ENCODE measurements around the gene NFKB2. TPM values are rescaled to one million over a fixed set of nuclear protein-coding genes. Genes with fewer than 3 reads are reported as not detected.

Gene NFKB2
- polyA plus RNA-seq, 1 donor from 2014 or later = 0.30 TPM

- Histone ChIP-seq H3K9me2 (ENCODE audit: insufficient read depth, low read length) (no peaks in the 10 kb centered on the region), H3K27me3 (ENCODE audit: insufficient read depth, low read depth, low read length) (no peaks in the 10 kb centered on the region), H3K4me3 (ENCODE audit: low read length) (no peak overlapping the region), H3K9me3 (ENCODE audit: low read length) (no peaks in the 10 kb centered on the region), H3K27ac (ENCODE audit: low read length) (no peak overlapping the region), H3F3A (ENCODE audit: insufficient read depth, low read length, poor library complexity, severe bottlenecking) (no peaks in the 10 kb centered on the region), H2AFZ (ENCODE audit: low read depth, low read length) (no peak overlapping the region), H3K4me2 (ENCODE audit: low read length) (no peak overlapping the region), H4K20me1 (ENCODE audit: insufficient read depth) (no peaks in the 10 kb centered on the region), H3K36me3 (ENCODE audit: insufficient read depth, low read length) (peaks cover 20% of the 10 kb centered on the region), H3K9ac (ENCODE audit: low read length) (no peak overlapping the region), H3K79me2 (replicated peaks; ENCODE audit: insufficient read depth, low read length) (no peaks in the 10 kb centered on the region)
- TF ChIP-seq RAD21 (conservative IDR thresholded peaks at IDR 0.05) = no peak
- TF ChIP-seq TAF1 (IDR thresholded peaks at IDR 0.05; ENCODE audit: low read depth) = no peak
- TF ChIP-seq EZH2 (IDR thresholded peaks at IDR 0.05; ENCODE audit: borderline replicate concordance, insufficient read depth, low read length, poor library complexity, severe bottlenecking) = no peak
- no peak for TF ChIP-seq REST (IDR thresholded peaks at IDR 0.05; ENCODE audit: borderline replicate concordance)
- no peak for TF ChIP-seq CTCF (IDR thresholded peaks at IDR 0.05; ENCODE audit: poor library complexity, severe bottlenecking)
- TF ChIP-seq MXI1 (conservative IDR thresholded peaks at IDR 0.05; ENCODE audit: poor library complexity, severe bottlenecking) = no peak
- no peak for TF ChIP-seq EP300 (conservative IDR thresholded peaks at IDR 0.05; ENCODE audit: poor library complexity, severe bottlenecking)
These were observed 24.2 kb upstream of the NFKB2 start for GRCh38 chr10:102371295-102371694.

GRCh38 chr10:102375250-102375649 is 20.3 kb upstream of the NFKB2 start:
- no peak overlapping the region for H3K27ac ChIP-seq (ENCODE audit: low read length)
- H3K9ac ChIP-seq (ENCODE audit: low read length) = no peak overlapping the region
- no peak overlapping the region for H3K4me2 ChIP-seq (ENCODE audit: low read length)
- no peaks in the 10 kb centered on the region for H3K9me3 ChIP-seq (ENCODE audit: low read length)
- H3K27me3 ChIP-seq (ENCODE audit: insufficient read depth, low read depth, low read length) = no peaks in the 10 kb centered on the region
- H3K4me3 ChIP-seq (ENCODE audit: low read length) = no peak overlapping the region
- TF ChIP-seq EP300 (conservative IDR thresholded peaks at IDR 0.05; ENCODE audit: poor library complexity, severe bottlenecking) = no peak
- no peak for TF ChIP-seq SMC3 (conservative IDR thresholded peaks at IDR 0.05; ENCODE audit: poor library complexity)
- H3K79me2 ChIP-seq (replicated peaks; ENCODE audit: insufficient read depth, low read length) = no peaks in the 10 kb centered on the region
- H3F3A ChIP-seq (ENCODE audit: insufficient read depth, low read length, poor library complexity, severe bottlenecking) = no peaks in the 10 kb centered on the region
- peaks cover 8% of the 10 kb centered on the region for H3K36me3 ChIP-seq (ENCODE audit: insufficient read depth, low read length)
- no peaks in the 10 kb centered on the region for H3K9me2 ChIP-seq (ENCODE audit: insufficient read depth, low read length)
- no peak overlapping the region for H2AFZ ChIP-seq (ENCODE audit: low read depth, low read length)
- no peaks in the 10 kb centered on the region for H4K20me1 ChIP-seq (ENCODE audit: insufficient read depth)

GRCh38 chr10:102375867-102376266 is 19.6 kb upstream of the NFKB2 start:
- Histone ChIP-seq H3K27me3 (ENCODE audit: insufficient read depth, low read depth, low read length) (no peaks in the 10 kb centered on the region), H3F3A (ENCODE audit: insufficient read depth, low read length, poor library complexity, severe bottlenecking) (no peaks in the 10 kb centered on the region), H3K4me3 (ENCODE audit: low read length) (no peak overlapping the region), H3K9me3 (ENCODE audit: low read length) (no peaks in the 10 kb centered on the region), H3K79me2 (replicated peaks; ENCODE audit: insufficient read depth, low read length) (no peaks in the 10 kb centered on the region), H3K27ac (ENCODE audit: low read length) (no peak overlapping the region), H2AFZ (ENCODE audit: low read depth, low read length) (no peak overlapping the region), H3K9me2 (ENCODE audit: insufficient read depth, low read length) (no peaks in the 10 kb centered on the region), H3K36me3 (ENCODE audit: insufficient read depth, low read length) (peaks cover 2% of the 10 kb centered on the region), H3K4me2 (ENCODE audit: low read length) (no peak overlapping the region), H3K9ac (ENCODE audit: low read length) (no peak overlapping the region), H4K20me1 (ENCODE audit: insufficient read depth) (no peaks in the 10 kb centered on the region)
- TF ChIP-seq RAD21 (conservative IDR thresholded peaks at IDR 0.05) = no peak
- no peak for TF ChIP-seq REST (IDR thresholded peaks at IDR 0.05; ENCODE audit: borderline replicate concordance)
- no peak for TF ChIP-seq EZH2 (IDR thresholded peaks at IDR 0.05; ENCODE audit: borderline replicate concordance, insufficient read depth, low read length, poor library complexity, severe bottlenecking)
- TF ChIP-seq TAF1 (IDR thresholded peaks at IDR 0.05; ENCODE audit: low read depth) = no peak
- TF ChIP-seq CTCF (IDR thresholded peaks at IDR 0.05; ENCODE audit: poor library complexity, severe bottlenecking) = no peak
- no peak for TF ChIP-seq MXI1 (conservative IDR thresholded peaks at IDR 0.05; ENCODE audit: poor library complexity, severe bottlenecking)
- TF ChIP-seq SMC3 (conservative IDR thresholded peaks at IDR 0.05; ENCODE audit: poor library complexity) = no peak
- TF ChIP-seq POLR2AphosphoS5 (IDR thresholded peaks at IDR 0.05) = no peak
- no peak for TF ChIP-seq EP300 (conservative IDR thresholded peaks at IDR 0.05; ENCODE audit: poor library complexity, severe bottlenecking)
